MG63 (cell line): Measurements from ENCODE around the gene PRR5L. TPM values are rescaled to one million over a fixed set of nuclear protein-coding genes. Genes with fewer than 3 reads are reported as not detected.
A peak's percentile ranks its signal among the peaks of the same experiment; 100 is the strongest.

Experiments used
- DNase-seq: peaks from one replicate; pipeline ENCODE4 v3.0.0-alpha.2; 2020
- H3K27me3 ChIP-seq: fragments of 250-450 bp; sonication (Bioruptor Pico); 2 replicates; pipeline ENCODE4 v1.5.1; 2020; ENCODE audit warnings: mild to moderate bottlenecking, moderate library complexity
- H3K36me3 ChIP-seq: fragments of 250-450 bp; sonication (Bioruptor Pico); 2 replicates; pipeline ENCODE4 v1.5.1; 2020; ENCODE audit warnings: mild to moderate bottlenecking, moderate library complexity
- H3K4me3 ChIP-seq: fragments of 250-450 bp; sonication (Bioruptor Pico); 2 replicates; pipeline ENCODE4 v1.5.1; 2020; ENCODE audit warnings: mild to moderate bottlenecking, moderate library complexity
- H3K9me3 ChIP-seq: fragments of 250-450 bp; sonication (Bioruptor Pico); 2 replicates; pipeline ENCODE4 v1.5.1; 2020; ENCODE audit warnings: mild to moderate bottlenecking, moderate library complexity
- total RNA-seq: library from RNA; depleted of rRNA; stranded (reverse); fragments of >200 nt; shearing (Covaris generic); gene quantifications from 2 replicates; pipeline ENCODE4 v1.2.3, GENCODE V29; 2014; ENCODE audit warnings: low replicate concordance; rRNA removed

Gene PRR5L, protein sequence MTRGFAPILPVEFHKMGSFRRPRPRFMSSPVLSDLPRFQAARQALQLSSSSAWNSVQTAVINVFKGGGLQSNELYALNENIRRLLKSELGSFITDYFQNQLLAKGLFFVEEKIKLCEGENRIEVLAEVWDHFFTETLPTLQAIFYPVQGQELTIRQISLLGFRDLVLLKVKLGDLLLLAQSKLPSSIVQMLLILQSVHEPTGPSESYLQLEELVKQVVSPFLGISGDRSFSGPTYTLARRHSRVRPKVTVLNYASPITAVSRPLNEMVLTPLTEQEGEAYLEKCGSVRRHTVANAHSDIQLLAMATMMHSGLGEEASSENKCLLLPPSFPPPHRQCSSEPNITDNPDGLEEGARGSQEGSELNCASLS
- total RNA-seq = 5.3 TPM in 1 of 2 replicates, not detected in the other

DNA sequence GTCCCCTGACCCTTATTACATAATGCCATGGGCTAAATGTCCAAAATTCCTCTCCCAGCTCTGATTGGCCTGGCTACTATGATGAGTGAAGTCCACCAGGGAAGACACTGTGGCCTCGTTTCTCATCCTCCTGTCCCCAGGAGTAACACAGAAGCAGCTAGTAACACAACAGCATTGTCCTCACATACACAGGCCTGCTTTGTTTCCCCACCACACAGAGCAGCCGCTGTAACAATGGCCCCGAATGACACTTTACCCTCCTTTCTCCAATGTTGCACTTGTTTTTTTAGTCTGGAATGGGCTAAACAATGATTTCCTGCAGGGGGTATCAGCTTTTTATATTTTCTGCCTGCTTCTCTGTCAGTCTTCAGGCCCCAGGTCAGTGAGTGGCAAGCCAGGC lies at the start of gene PRR5L:
PRR5L (plus strand) TSS at position 363 of the 400 bp plus-strand sequence. CDS start 104,834 bp downstream, outside the sequence.
- no peak for DNase-seq
- no peaks in the 10 kb centered on the region for H3K9me3 ChIP-seq
- H3K27me3 ChIP-seq = no peaks in the 10 kb centered on the region; the same call in 1 of the 2 replicates
- H3K4me3 ChIP-seq = no peak within 1 kb of the TSS
- H3K36me3 ChIP-seq = no peaks in the 10 kb centered on the region

DNA sequence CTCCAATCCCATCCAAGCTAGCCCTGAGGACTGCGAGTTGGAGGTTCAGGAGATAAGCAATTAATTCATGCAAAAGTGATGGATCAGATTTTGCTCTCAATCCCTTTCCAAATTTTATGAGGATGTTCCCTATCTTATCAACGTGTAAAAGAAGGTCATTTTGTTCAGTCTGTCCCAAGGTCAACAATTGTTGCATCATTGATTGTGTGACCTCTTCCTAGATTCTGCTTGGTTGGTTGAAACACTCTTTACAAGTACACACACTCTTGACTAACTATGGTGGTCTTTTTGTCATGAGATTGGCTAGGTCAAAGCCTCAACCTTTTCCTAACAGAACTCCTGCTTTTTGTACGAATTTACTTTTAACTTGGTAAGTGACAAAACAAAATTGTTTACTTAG lies 48.6 kb upstream of the PRR5L start:
- Histone ChIP-seq H3K27me3 (no peaks in the 10 kb centered on the region), H3K36me3 (no peaks in the 10 kb centered on the region), H3K9me3 (no peaks in the 10 kb centered on the region; the same call in none of the 2 replicates), H3K4me3 (no peak overlapping the region)
- DNase-seq = no peak

DNA sequence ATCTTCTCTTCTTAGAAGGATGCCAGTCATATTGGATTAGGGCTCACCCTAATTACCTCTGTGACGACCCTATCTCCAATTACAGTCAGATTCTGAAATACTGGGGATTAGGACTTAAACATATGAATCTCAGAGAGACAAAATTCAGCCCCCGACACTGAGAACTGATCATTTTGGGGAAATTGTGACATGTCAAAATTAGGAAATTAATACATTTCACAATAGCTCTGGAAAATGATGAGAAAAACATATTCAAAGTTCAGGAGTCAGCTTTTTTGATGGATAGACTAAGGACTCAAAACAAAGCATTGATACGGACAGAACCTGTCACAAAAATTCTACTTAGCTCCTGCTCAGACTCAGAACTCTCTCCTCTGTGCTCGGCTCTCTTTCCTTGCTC lies 47.7 kb upstream of the PRR5L start:
- H3K4me3 ChIP-seq = no peak overlapping the region
- H3K27me3 ChIP-seq = no peaks in the 10 kb centered on the region
- H3K36me3 ChIP-seq = no peaks in the 10 kb centered on the region
- DNase-seq = no peak
- H3K9me3 ChIP-seq = no peaks in the 10 kb centered on the region; the same call in none of the 2 replicates

DNA sequence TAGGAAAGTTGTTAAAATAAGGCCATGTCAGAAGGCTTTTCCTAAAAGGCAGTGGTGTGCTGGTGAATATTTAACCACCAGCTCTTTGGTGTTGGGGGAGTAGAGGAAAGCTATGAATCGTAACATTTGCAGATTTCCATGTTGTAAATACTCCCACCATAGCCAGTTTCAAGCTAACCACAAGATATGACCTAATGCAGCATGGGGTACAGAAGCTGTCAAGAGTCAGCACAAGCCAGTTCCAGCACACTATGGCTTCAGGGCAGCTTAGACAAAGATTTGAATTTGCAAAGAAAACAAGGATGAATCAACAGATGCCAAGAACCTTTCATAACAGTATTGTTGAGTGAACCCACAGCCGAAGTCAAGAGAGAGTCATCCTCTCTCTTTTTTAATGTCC lies 46.8 kb upstream of the PRR5L start:
- H3K27me3 ChIP-seq = no peaks in the 10 kb centered on the region
- no peak overlapping the region for H3K4me3 ChIP-seq
- no peaks in the 10 kb centered on the region; the same call in none of the 2 replicates for H3K9me3 ChIP-seq
- no peaks in the 10 kb centered on the region for H3K36me3 ChIP-seq
- DNase-seq = peak; percentile 82

DNA sequence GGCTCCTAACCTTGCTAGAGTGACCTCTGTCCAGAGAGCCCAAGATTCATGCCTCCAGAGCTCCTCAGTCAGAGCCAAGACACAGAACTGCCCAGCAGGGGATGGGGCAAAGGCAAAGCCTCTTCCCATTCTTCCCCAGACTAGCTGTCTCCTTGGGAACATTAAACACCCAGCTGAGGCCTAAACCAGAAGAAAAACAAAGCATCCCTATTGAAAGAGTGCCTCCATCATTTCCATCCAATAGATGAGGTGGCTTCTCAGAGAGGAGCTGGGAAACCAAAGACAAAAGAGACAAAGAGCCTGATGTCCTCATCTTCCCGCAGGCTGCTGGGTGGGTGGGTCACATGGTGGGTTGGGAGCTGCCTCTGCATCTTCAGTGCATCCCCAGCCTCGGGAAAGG lies 44.3 kb upstream of the PRR5L start:
- no peaks in the 10 kb centered on the region for H3K36me3 ChIP-seq
- H3K4me3 ChIP-seq = no peak overlapping the region
- H3K27me3 ChIP-seq = no peaks in the 10 kb centered on the region
- H3K9me3 ChIP-seq = peaks cover 3% of the 10 kb centered on the region
- DNase-seq = peak; percentile 55

DNA sequence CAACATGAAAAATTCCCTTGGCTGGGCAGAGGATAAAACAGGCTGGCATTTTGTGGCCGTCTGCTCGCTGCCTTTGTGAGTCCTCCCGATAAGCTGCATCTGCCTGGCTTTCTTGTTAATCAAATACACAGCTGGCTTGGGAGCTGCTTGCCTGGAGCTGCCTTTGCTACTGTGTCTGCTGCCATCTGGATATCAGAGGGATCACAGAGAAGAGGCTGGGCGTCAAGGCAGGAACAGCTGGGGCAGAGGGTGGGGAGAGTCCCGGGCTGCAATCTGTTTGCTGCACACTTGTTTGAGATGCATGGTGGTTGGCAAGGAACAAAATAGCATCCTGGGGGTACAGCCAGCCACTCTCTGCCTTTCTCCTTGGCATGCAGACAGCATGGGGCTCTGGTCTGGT lies 42.9 kb upstream of the PRR5L start:
- Histone ChIP-seq H3K27me3 (no peaks in the 10 kb centered on the region), H3K4me3 (no peak overlapping the region)
- peak; percentile 15 for DNase-seq

DNA sequence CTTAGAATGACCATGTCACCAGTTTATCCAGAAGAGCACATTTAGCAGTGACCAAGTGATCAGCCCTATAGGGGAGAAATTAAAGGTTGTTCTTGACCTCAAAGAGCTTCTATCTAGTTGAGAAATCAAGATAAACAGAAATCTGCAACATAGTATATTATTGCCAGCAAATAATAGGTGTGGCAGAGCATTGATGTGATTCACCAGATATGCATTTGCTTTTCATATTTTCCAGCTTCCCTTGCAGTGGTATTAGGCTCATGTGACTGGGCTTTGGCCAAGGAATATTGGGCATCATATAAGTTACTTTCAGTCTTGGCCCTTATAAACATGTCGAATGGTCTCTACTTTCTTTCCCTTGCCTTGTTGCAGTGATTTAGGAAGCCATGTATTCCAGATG lies 41.4 kb upstream of the PRR5L start:
- DNase-seq = peak; percentile 45
- peaks cover 3% of the 10 kb centered on the region for H3K9me3 ChIP-seq
- no peaks in the 10 kb centered on the region for H3K36me3 ChIP-seq
- no peak overlapping the region for H3K4me3 ChIP-seq
- H3K27me3 ChIP-seq = 0 out of 2 replicates have a peak, but pooled peaks cover 2% of the 10 kb centered on the region

More for the DNA sequence above, 42.9 kb upstream of the PRR5L start:
- no peaks in the 10 kb centered on the region for H3K36me3 ChIP-seq
- H3K9me3 ChIP-seq = peaks cover 3% of the 10 kb centered on the region

DNA sequence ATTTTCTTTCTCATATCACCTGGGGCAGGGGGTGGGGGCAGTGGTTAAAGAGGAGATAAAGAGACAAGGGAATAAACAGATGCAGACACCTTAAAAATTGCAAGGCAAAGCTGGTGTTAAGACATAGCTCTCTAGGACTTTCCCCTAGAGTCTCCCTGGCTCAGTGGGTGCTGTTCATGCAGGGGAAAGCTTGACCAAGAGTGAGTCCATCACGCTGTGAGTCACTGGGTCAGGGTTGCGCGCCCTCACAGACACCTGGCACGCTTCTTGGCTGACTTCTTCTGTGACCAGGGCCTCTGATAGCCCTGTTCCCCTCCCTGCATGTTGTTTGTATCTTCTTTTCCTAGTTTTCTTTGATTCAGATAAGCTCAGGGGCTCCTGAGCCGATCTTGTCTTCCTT lies 38.7 kb upstream of the PRR5L start:
- peak; percentile 66 for DNase-seq
- Histone ChIP-seq H3K9me3 (peaks cover 3% of the 10 kb centered on the region; the same call in 1 of the 2 replicates), H3K4me3 (no peak overlapping the region), H3K27me3 (0 out of 2 replicates have a peak, but pooled peaks cover 2% of the 10 kb centered on the region), H3K36me3 (no peaks in the 10 kb centered on the region)

DNA sequence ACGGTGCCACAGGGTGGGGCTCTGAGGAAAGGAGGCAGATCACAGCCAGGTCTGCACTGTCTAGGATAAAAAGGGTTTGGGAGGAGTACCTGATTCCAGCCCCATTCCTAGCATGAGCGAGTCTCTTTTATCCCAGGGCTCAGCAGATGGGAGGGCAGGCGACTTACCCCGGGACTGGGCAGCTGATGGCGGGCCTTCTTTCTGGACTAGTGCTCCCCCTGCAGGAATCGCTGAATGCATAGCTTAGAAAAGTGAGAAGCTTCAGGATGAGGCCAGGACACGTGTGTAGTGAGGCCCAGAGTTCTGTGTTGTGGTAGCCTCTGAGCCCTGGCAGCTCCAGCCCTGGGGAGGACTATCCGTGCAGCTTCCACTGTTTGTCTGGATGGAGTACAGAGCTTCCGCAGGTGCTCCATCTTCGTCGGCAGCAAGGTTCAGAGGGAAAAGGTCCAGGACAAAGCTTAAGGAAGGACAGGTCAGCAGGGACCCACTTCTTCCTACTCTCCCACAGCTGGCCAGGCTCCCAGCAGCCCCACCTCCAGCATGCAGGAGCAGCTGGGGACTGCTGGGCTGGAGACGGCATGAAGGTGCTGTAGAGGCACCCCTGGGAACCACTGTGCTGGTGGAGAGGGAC lies 37.2 kb upstream of the PRR5L start:
- Histone ChIP-seq H3K4me3 (no peak overlapping the region), H3K27me3 (0 out of 2 replicates have a peak, but pooled peaks cover 2% of the 10 kb centered on the region)
- peak; percentile 73 for DNase-seq

DNA sequence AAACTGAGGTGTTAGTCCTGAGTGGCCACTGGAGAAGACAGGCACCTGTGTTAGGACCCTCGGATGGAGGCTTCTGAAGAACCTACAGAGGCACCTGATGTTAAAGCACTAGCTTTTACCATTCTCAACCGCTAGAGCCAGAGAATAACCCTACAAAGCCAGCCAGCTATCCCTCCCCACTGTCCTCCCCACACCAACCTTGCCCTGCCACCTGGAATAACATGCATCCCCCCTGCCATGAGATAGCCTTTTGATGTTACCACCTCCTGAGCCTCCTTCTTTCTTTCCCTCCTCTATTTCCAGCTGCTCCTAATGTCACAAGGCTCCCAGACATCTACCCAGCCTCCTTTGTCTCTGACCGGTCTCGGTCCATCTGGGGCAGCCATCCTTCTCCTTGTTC lies 35.0 kb upstream of the PRR5L start:
- Histone ChIP-seq H3K36me3 (no peaks in the 10 kb centered on the region), H3K4me3 (no peak overlapping the region), H3K27me3 (0 out of 2 replicates have a peak, but pooled peaks cover 2% of the 10 kb centered on the region), H3K9me3 (no peaks in the 10 kb centered on the region)
- no peak for DNase-seq

More for the DNA sequence above, 37.2 kb upstream of the PRR5L start:
- H3K9me3 ChIP-seq = peaks cover 3% of the 10 kb centered on the region; the same call in 1 of the 2 replicates
- no peaks in the 10 kb centered on the region for H3K36me3 ChIP-seq

DNA sequence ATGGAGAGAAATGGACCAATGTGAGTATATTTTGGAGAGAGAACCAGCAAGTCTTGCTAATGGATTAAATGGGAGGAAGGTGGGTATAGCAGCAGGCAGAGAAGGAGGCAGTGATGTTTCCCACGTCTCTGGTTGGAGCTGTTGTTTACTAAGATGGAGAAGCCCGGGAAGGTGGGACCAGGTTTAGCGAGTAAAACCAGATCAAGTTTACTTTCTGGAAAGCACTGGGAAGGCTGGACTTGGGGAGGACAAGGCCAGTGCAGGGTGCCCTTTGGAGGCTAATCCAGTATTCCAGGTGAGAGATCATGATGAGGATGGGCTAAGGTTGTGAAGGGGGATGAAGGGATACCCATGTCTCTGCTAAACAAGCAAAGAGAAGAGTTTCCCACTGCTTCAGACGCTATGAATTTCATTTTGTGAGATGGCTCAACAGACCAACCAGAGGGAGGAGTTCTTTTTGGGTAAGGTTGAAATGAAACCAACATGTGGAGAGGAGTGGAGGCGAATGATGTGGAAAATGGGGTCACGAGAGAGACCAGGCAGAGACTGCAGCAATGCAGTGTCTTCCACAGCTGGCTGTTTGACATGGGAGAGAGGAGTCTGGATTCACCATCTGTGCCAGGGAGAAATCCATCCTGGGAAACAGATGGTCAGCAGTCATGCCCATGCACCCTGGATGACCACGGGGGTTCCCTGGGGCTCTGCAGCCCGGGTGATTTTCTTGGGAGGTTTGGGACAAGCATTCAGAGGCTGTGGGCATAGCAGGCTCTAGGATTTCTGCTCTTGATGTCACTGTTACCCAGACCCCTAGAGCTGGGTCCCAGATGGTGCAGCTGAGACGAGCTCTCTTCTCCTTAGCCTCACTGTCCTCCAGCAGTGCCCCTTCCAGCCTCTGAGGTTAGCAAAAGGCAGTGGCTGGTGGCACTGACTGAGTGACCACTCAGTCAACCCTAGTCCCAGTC lies 31.8 kb upstream of the PRR5L start:
- no peaks in the 10 kb centered on the region for H3K36me3 ChIP-seq
- no peak overlapping the region for H3K4me3 ChIP-seq
- H3K9me3 ChIP-seq = no peaks in the 10 kb centered on the region
- H3K27me3 ChIP-seq = no peaks in the 10 kb centered on the region; the same call in 1 of the 2 replicates
- no peak for DNase-seq

DNA sequence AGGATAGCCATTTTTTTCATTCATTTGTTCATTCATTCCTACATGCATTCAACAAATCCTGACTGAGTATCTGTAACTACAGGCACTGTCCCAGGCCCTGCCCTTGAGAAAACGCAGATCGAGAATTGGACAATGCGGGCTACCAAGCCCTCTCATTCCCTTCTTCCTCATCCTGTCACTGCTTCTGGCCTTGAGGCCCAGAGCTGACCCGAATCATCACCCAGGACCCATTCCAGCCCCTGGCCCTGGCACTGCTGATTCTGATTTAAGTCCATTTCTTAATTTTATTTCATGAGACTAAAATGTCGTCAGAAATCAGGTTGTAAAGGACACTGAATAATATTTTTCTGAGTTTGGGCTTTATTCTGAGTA lies 31.1 kb upstream of the PRR5L start:
- Histone ChIP-seq H3K27me3 (no peaks in the 10 kb centered on the region; the same call in 1 of the 2 replicates), H3K36me3 (no peaks in the 10 kb centered on the region), H3K9me3 (no peaks in the 10 kb centered on the region), H3K4me3 (no peak overlapping the region)
- DNase-seq = no peak

DNA sequence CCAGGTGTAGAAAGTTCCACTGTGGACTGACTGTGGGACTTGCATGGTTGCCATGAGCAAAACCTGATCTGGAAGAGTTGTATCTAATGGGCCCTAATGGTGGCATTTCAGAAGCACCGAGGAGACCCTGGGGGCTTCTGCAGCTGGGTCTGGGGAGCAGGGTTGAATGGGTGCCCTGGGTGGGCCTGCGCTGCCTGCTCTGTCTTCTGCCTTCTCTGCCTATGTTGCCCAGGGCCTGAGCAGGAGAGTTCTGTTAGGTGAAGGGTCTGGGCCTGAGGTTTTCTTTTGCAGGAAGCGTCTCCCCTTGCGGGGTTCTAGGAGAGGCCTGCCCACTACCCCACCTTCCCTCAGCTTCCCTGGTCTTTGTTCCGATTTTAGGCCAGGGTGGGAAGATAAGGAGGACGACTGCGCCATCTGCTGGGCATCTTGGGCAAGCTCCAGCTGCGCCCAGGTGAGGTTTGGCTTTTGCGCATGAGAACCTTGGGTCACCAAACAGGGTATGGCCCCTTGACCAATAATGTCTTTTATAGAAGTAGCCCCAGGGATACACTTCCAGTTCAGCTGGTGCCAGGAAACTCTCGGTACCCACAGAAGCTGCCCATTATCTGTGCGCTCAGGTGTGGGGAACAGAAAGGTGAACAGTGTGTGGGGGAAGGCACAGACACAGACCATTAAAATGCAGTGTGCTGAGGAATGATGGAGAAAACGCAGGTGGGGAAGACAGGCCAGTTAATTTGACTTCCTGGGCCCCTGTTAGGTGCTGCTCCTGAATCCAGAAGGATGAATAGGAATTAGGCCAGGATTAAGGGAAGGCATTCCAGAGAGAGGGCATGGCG lies 30.1 kb upstream of the PRR5L start:
- H3K9me3 ChIP-seq = no peaks in the 10 kb centered on the region

DNA sequence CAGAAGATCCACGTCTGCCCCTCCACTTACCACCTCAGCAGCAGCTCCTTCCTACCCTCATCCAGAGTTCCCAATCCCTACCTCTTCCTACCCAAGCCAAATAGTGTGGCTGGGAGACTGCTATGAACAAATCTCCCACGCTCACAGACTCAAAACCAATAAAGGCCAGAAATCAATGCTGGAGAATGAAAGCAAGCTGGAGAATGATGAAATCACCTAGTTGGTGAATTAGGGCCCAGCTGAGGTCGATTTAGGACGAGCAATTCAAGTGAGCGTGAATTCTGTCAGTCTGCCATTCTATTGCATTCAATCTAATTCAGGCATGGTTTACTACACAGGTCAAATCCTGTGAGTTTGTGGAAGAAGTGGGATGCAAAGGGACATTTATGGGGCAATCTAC lies 29.3 kb upstream of the PRR5L start:
- Histone ChIP-seq H3K36me3 (no peaks in the 10 kb centered on the region), H3K4me3 (no peak overlapping the region), H3K27me3 (no peaks in the 10 kb centered on the region; the same call in 1 of the 2 replicates), H3K9me3 (no peaks in the 10 kb centered on the region)
- DNase-seq = no peak

More for the DNA sequence above, 30.1 kb upstream of the PRR5L start:
- H3K36me3 ChIP-seq = no peaks in the 10 kb centered on the region
- DNase-seq = peak; percentile 20
- H3K4me3 ChIP-seq = no peak overlapping the region
- H3K27me3 ChIP-seq = no peaks in the 10 kb centered on the region; the same call in 1 of the 2 replicates

DNA sequence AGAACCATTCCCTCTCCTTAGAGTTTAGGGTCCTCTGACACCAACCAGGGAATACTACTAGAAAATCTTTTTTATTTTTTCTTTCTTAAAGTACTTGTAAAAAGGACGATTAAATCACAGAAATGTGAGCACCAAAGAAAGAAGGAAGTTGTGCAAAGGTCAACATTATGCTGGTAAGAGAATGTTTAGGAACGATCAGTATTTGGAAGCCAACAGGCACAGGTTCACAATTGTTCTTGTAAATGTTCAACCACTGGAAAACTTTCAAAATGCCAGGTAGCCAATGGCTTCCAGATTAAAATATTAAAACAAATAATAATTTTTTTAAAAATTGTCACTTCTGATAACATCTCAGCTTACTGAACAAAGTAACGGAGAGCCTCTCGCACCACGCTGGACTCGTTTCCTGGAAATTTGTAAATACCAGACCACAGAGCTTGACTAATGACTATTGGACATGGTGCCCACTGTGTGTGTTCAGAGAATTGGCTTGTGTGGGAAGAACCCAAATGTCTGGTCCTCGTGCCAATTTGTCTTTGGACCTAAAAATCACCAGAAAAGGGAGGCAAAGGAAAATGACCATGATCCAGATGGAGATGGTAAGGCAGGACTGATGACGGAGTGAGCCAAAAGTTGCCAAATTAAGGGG lies 27.6 kb upstream of the PRR5L start:
- H3K27me3 ChIP-seq = no peaks in the 10 kb centered on the region; the same call in 1 of the 2 replicates
- H3K4me3 ChIP-seq = no peak overlapping the region
- no peaks in the 10 kb centered on the region; the same call in 1 of the 2 replicates for H3K9me3 ChIP-seq
- peaks cover 9% of the 10 kb centered on the region for H3K36me3 ChIP-seq
- no peak for DNase-seq
